ENCODE results near the gene CD4. TPM values are rescaled to one million over a fixed set of nuclear protein-coding genes. Genes with fewer than 3 reads are reported as not detected.

Gene CD4
- total RNA-seq, 2 experiments from 2014 or later: 155 to 161 TPM

- no peak for DNase-seq
- Mint-ChIP-seq H3K27ac (peak overlapping the region; percentile 88), H3K9me3 (no peaks in the 10 kb centered on the region), H3K4me1 (ENCODE audit: low read depth) (peaks cover 65% of the 10 kb centered on the region), H3K27me3 (ENCODE audit: low read depth) (peaks cover 14% of the 10 kb centered on the region), H3K4me3 (peak overlapping the region; percentile 83), H3K36me3 (ENCODE audit: low read depth) (peaks cover 7% of the 10 kb centered on the region)
- CTCF ChIA-PET: interaction anchor here (0.7 to 6.3 kb wide), 6 partner anchors 9 to 63 kb away, joined by 3 to 39 read pairs (median 6); partner anchors contain the start of genes CD4 and MLF2
- intact Hi-C loops (cut with micrococcal nuclease): loop anchor here (1.0 to 5.0 kb wide), 3 partner anchors 9 to 186 kb away; partner anchors contain the start of gene COPS7A
Observed at GRCh38 chr12:6771509-6772330, 17.6 kb upstream of the CD4 start.

GRCh38 chr12:6772331-6772695, 17.0 kb upstream of the CD4 start, which contains the start of gene LAG3:
Gene LAG3, plus strand, starts transcription at chr12:6772520. Its CDS starts 333 bp downstream, at chr12:6772853.
- intact Hi-C loops (cut with micrococcal nuclease): loop anchor here (2.0 to 5.0 kb wide), 2 partner anchors 48 to 185 kb away; partner anchors contain the start of gene COPS7A
- CTCF ChIA-PET: interaction anchor here (1.5 to 6.3 kb wide), 3 partner anchors 19 to 53 kb away, joined by 4 to 39 read pairs (median 30); partner anchors contain the start of genes CD4 and MLF2
- Mint-ChIP-seq H3K36me3 (ENCODE audit: low read depth) (peaks cover 10% of the 10 kb centered on the region), H3K4me3 (peak within 1 kb of the TSS; percentile 83), H3K27ac (peak within 1 kb of the TSS; percentile 88), H3K9me3 (no peaks in the 10 kb centered on the region), H3K4me1 (ENCODE audit: low read depth) (peaks cover 69% of the 10 kb centered on the region), H3K27me3 (ENCODE audit: low read depth) (peaks cover 14% of the 10 kb centered on the region)
- peak; percentile 80 for DNase-seq

GRCh38 chr12:6772726-6773589, 16.4 kb upstream of the CD4 start:
- no peaks in the 10 kb centered on the region for H3K9me3 Mint-ChIP-seq
- peaks cover 71% of the 10 kb centered on the region for H3K4me1 Mint-ChIP-seq (ENCODE audit: low read depth)
- DNase-seq: no peak
- peak overlapping the region; percentile 83 for H3K4me3 Mint-ChIP-seq
- intact Hi-C loops (cut with micrococcal nuclease): loop anchor here (2.0 to 5.0 kb wide), 2 partner anchors 48 to 184 kb away; partner anchors contain the start of gene COPS7A
- H3K27ac Mint-ChIP-seq: peak overlapping the region; percentile 88
- H3K27me3 Mint-ChIP-seq (ENCODE audit: low read depth): peaks cover 10% of the 10 kb centered on the region
- CTCF ChIA-PET: interaction anchor here (1.5 to 6.3 kb wide), 3 partner anchors 18 to 53 kb away, joined by 4 to 39 read pairs (median 24); partner anchors contain the start of genes CD4 and MLF2
- H3K36me3 Mint-ChIP-seq (ENCODE audit: low read depth): peaks cover 13% of the 10 kb centered on the region

- Mint-ChIP-seq H3K27me3 (ENCODE audit: low read depth) (peaks cover 4% of the 10 kb centered on the region), H3K4me1 (ENCODE audit: low read depth) (peaks cover 77% of the 10 kb centered on the region), H3K27ac (peak overlapping the region; percentile 88), H3K9me3 (no peaks in the 10 kb centered on the region), H3K4me3 (peak overlapping the region; percentile 83), H3K36me3 (ENCODE audit: low read depth) (peaks cover 15% of the 10 kb centered on the region)
- CTCF ChIA-PET: interaction anchor here (2.3 to 6.3 kb wide), 2 partner anchors 17 to 20 kb away, joined by 24 to 39 read pairs; partner anchors contain the start of genes CD4 and MLF2
- intact Hi-C loops (cut with micrococcal nuclease): loop anchor here (1.0 to 5.0 kb wide), 3 partner anchors 7 to 184 kb away; partner anchors contain the start of genes COPS7A and PTMS
- no peak for DNase-seq
Observed at GRCh38 chr12:6773590-6774351, 15.6 kb upstream of the CD4 start.

- CTCF ChIA-PET: interaction anchor here (0.7 to 6.3 kb wide), 3 partner anchors 8 to 21 kb away, joined by 3 to 39 read pairs (median 24); partner anchors contain the start of genes CD4, MLF2 and PTMS
- Mint-ChIP-seq H3K27ac (peak overlapping the region; percentile 55), H3K27me3 (ENCODE audit: low read depth) (no peaks in the 10 kb centered on the region), H3K4me3 (peak overlapping the region; percentile 63), H3K4me1 (ENCODE audit: low read depth) (peaks cover 83% of the 10 kb centered on the region), H3K36me3 (ENCODE audit: low read depth) (peaks cover 15% of the 10 kb centered on the region), H3K9me3 (no peaks in the 10 kb centered on the region)
- intact Hi-C loops (cut with micrococcal nuclease): loop anchor here (1.0 to 5.0 kb wide), 2 partner anchors 8 to 183 kb away; partner anchors contain the start of gene PTMS
- no peak for DNase-seq
Observed at GRCh38 chr12:6774499-6775062, 14.7 kb upstream of the CD4 start.

GRCh38 chr12:6775185-6776174, 13.8 kb upstream of the CD4 start:
- intact Hi-C loops (cut with micrococcal nuclease): no loop called here
- peaks cover 15% of the 10 kb centered on the region for H3K36me3 Mint-ChIP-seq (ENCODE audit: low read depth)
- no peaks in the 10 kb centered on the region for H3K27me3 Mint-ChIP-seq (ENCODE audit: low read depth)
- no peak for DNase-seq
- H3K9me3 Mint-ChIP-seq: no peaks in the 10 kb centered on the region
- H3K4me3 Mint-ChIP-seq: peak overlapping the region; percentile 63
- CTCF ChIA-PET: interaction anchor here (0.5 to 9.7 kb wide), 8 partner anchors 9 to 59 kb away, joined by 3 to 118 read pairs (median 8); partner anchors contain the start of genes CD4, MLF2 and PTMS
- H3K4me1 Mint-ChIP-seq (ENCODE audit: low read depth): peaks cover 89% of the 10 kb centered on the region
- H3K27ac Mint-ChIP-seq: peak overlapping the region; percentile 14

GRCh38 chr12:6777386-6777785, 11.9 kb upstream of the CD4 start:
- Mint-ChIP-seq H3K27ac (no peak overlapping the region), H3K27me3 (ENCODE audit: low read depth) (no peaks in the 10 kb centered on the region), H3K4me3 (no peak overlapping the region), H3K9me3 (no peaks in the 10 kb centered on the region), H3K36me3 (ENCODE audit: low read depth) (peaks cover 15% of the 10 kb centered on the region), H3K4me1 (ENCODE audit: low read depth) (peaks cover 86% of the 10 kb centered on the region)
- intact Hi-C loops (cut with micrococcal nuclease): no loop called here
- no peak for DNase-seq
- CTCF ChIA-PET: interaction anchor here (0.9 to 9.7 kb wide), 6 partner anchors 10 to 45 kb away, joined by 3 to 118 read pairs (median 6); partner anchors contain the start of genes CD4, MLF2 and PTMS

- DNase-seq: no peak
- Mint-ChIP-seq H3K9me3 (no peaks in the 10 kb centered on the region), H3K36me3 (ENCODE audit: low read depth) (peaks cover 15% of the 10 kb centered on the region), H3K27me3 (ENCODE audit: low read depth) (no peaks in the 10 kb centered on the region), H3K4me3 (peak overlapping the region; percentile 82), H3K27ac (peak overlapping the region; percentile 63), H3K4me1 (ENCODE audit: low read depth) (peaks cover 86% of the 10 kb centered on the region)
- CTCF ChIA-PET: interaction anchor here (0.6 to 9.7 kb wide), 16 partner anchors 8 to 163 kb away, joined by 3 to 118 read pairs (median 4); partner anchors contain the start of genes CD4, MLF2 and PTMS
- intact Hi-C loops (cut with micrococcal nuclease): loop anchor here (2.0 kb wide), 2 partner anchors 89 to 215 kb away; partner anchors contain the start of gene ZNF384
Observed at GRCh38 chr12:6778217-6778573, 11.1 kb upstream of the CD4 start.

- CTCF ChIA-PET: interaction anchor here (0.6 to 9.7 kb wide), 18 partner anchors 8 to 163 kb away, joined by 3 to 118 read pairs (median 4); partner anchors contain the start of genes CD4, MLF2 and PTMS
- Mint-ChIP-seq H3K27me3 (ENCODE audit: low read depth) (no peaks in the 10 kb centered on the region), H3K4me3 (peak overlapping the region; percentile 82), H3K36me3 (ENCODE audit: low read depth) (peaks cover 15% of the 10 kb centered on the region), H3K9me3 (no peaks in the 10 kb centered on the region), H3K4me1 (ENCODE audit: low read depth) (peaks cover 89% of the 10 kb centered on the region), H3K27ac (peak overlapping the region; percentile 63)
- DNase-seq: peak; percentile 96
- intact Hi-C loops (cut with micrococcal nuclease): loop anchor here (1.0 to 2.0 kb wide), 6 partner anchors 26 to 216 kb away; partner anchors contain the start of genes MLF2 and ZNF384
Observed at GRCh38 chr12:6778574-6779550, 10.5 kb upstream of the CD4 start.

Measured in activated naive CD4-positive, alpha-beta T cell treated with anti-CD3 and anti-CD28 coated beads for 36 hours (primary cell).